CD14-positive monocyte (primary cell): ENCODE data around the gene CLASP1. TPM values are rescaled to one million over a fixed set of nuclear protein-coding genes. Genes with fewer than 3 reads are reported as not detected.
A peak's percentile ranks its signal among the peaks of the same experiment; 100 is the strongest.

Source experiments
- DNase-seq, 3 donors: peaks; one replicate each; pipeline ENCODE4 v3.0.0-alpha.2; 2011 to 2022
- H2AFZ ChIP-seq: 2 replicates; pipeline ENCODE4 v1.6.0; 2012; ENCODE audit warnings: mild to moderate bottlenecking, low read depth, low read length, inconsistent platforms; ENCODE audit not compliant: insufficient read depth, poor library complexity, severe bottlenecking
- H3K27ac ChIP-seq, 2 donors: 1 replicate in 1 of 2; 2 replicates in 1 of 2; pipeline ENCODE4 v1.5.1; 2012 to 2013; ENCODE audit warnings: low read length in 2 of 2, control low read depth in 1 of 2, inconsistent platforms in 1 of 2, low read depth in 1 of 2, mild to moderate bottlenecking in 1 of 2
- H3K27me3 ChIP-seq, 2 donors: one replicate each; pipeline versions ENCODE4 v1.6.0 to v1.6.1; 2011 to 2013; ENCODE audit warnings: low read length in 2 of 2; ENCODE audit not compliant: control insufficient read depth in 2 of 2, insufficient read depth in 2 of 2
- H3K36me3 ChIP-seq, 2 donors: replicated peaks in 1 of 2; 1 replicate in 1 of 2; 2 replicates in 1 of 2; pipeline versions ENCODE4 v1.5.1 to v1.6.1; 2012 to 2013; ENCODE audit warnings: low read length in 2 of 2, control low read depth in 1 of 2, inconsistent platforms in 1 of 2, mild to moderate bottlenecking in 1 of 2; ENCODE audit not compliant: insufficient read depth in 2 of 2, control insufficient read depth in 1 of 2
- H3K4me1 ChIP-seq, 2 donors: 1 replicate in 1 of 2; 2 replicates in 1 of 2; pipeline versions ENCODE4 v1.5.1 to v1.6.1; 2012 to 2013; ENCODE audit warnings: low read length in 2 of 2, control low read depth in 1 of 2, inconsistent platforms in 1 of 2, mild to moderate bottlenecking in 1 of 2, moderate library complexity in 1 of 2; ENCODE audit not compliant: insufficient read depth in 2 of 2, control insufficient read depth in 1 of 2
- H3K4me2 ChIP-seq: replicated peaks from 2 replicates; pipeline ENCODE3; 2012; ENCODE audit warnings: low read length, moderate library complexity, mild to moderate bottlenecking; ENCODE audit not compliant: poor library complexity, severe bottlenecking; ENCODE audit errors: extremely low read depth
- H3K4me3 ChIP-seq, 3 experiments: fragments of 200-600 bp in 1 of 3; sonication (generic) in 1 of 3; replicated peaks in 1 of 3; 1 replicate in 2 of 3; 2 replicates in 1 of 3; pipeline ENCODE4 v1.5.1; 2011 to 2013; ENCODE audit warnings: low read length in 3 of 3, mild to moderate bottlenecking in 3 of 3, control low read depth in 2 of 3, low read depth in 2 of 3, inconsistent platforms in 1 of 3, moderate library complexity in 1 of 3
- H3K79me2 ChIP-seq: 2 replicates; pipeline ENCODE4 v1.6.0; 2012; ENCODE audit warnings: mild to moderate bottlenecking, control low read depth, inconsistent platforms, low read length, moderate library complexity; ENCODE audit not compliant: insufficient read depth
- H3K9ac ChIP-seq: 2 replicates; pipeline ENCODE4 v1.6.0; 2017; ENCODE audit warnings: low read length, mild to moderate bottlenecking; ENCODE audit not compliant: insufficient read depth, poor library complexity, severe bottlenecking
- H3K9me3 ChIP-seq, 2 donors: replicated peaks in 1 of 2; 1 replicate in 1 of 2; 2 replicates in 1 of 2; pipeline versions ENCODE4 v1.5.1 to v1.6.1; 2012 to 2013; ENCODE audit warnings: low read length in 2 of 2, control low read depth in 1 of 2; ENCODE audit not compliant: control insufficient read depth in 1 of 2, insufficient read depth in 1 of 2
- H4K20me1 ChIP-seq: 2 replicates; pipeline ENCODE4 v1.6.0; 2012; ENCODE audit warnings: mild to moderate bottlenecking, low read length, control low read depth, moderate library complexity; ENCODE audit not compliant: insufficient read depth
- H3K27ac Mint-ChIP-seq, 7 donors: one replicate each; pipeline ENCODE4 v1.8.0; 2020; ENCODE audit warnings: mild to moderate bottlenecking in 7 of 7, mixed read lengths in 7 of 7, moderate library complexity in 6 of 7, inconsistent platforms in 2 of 7
- H3K27me3 Mint-ChIP-seq, 3 donors: one replicate each; pipeline ENCODE4 v1.8.0; 2021 to 2022; ENCODE audit warnings: low read depth in 3 of 3, mild to moderate bottlenecking in 3 of 3, mixed read lengths in 3 of 3, moderate library complexity in 3 of 3, inconsistent platforms in 1 of 3
- H3K36me3 Mint-ChIP-seq, 2 donors: one replicate each; pipeline ENCODE4 v1.8.0; 2020; ENCODE audit warnings: mixed read lengths in 2 of 2, inconsistent platforms in 1 of 2, mild to moderate bottlenecking in 1 of 2
- H3K4me1 Mint-ChIP-seq: one replicate; pipeline ENCODE4 v1.8.0; 2020; ENCODE audit warnings: mild to moderate bottlenecking, mixed read lengths
- H3K4me3 Mint-ChIP-seq, 2 donors: one replicate each; pipeline ENCODE4 v1.8.0; 2020; ENCODE audit warnings: mild to moderate bottlenecking in 2 of 2, mixed read lengths in 2 of 2, moderate library complexity in 1 of 2
- H3K9me3 Mint-ChIP-seq, 7 donors: one replicate each; pipeline ENCODE4 v1.8.0; 2020 to 2022; ENCODE audit warnings: mixed read lengths in 7 of 7, mild to moderate bottlenecking in 6 of 7, moderate library complexity in 6 of 7, inconsistent platforms in 2 of 7
- CTCF ChIP-seq: fragments of 200-600 bp; IDR thresholded peaks from one replicate; pipeline ENCODE4 v1.8.0; 2022; ENCODE audit warnings: antibody characterized with exemption, mild to moderate bottlenecking
- WGBS: methylation state at CpG from one replicate; pipeline ENCODE4 v1.1.5; 2013; ENCODE audit warnings: missing lambda C conversion rate; ENCODE audit not compliant: insufficient coverage; 5-methylcytosine and 5-hydroxymethylcytosine counted together
- intact Hi-C, 2 donors: fragments of 100-400 bp; cut with micrococcal nuclease; formaldehyde crosslinking; loops; one replicate each; pipeline versions ENCODE4 v1.15.0 to v1.15.1; 2023
- polyA plus RNA-seq, 3 donors: library from polyadenylated mRNA; depleted of rRNA in 1 of 3; unstranded in 2 of 3; stranded (reverse) in 1 of 3; fragments of 300-500 nt in 2 of 3; fragments of >200 nt in 1 of 3; fragmentation: Illumina TruSeq in 2 of 3; gene quantifications; 1 replicate in 2 of 3; 2 replicates in 1 of 3; pipeline ENCODE4 v1.2.3, GENCODE V29; 2012 to 2021

The CLASP1 gene
- polyA plus RNA-seq, 3 donors, result 4.8 to 8.1 (median 7.6) TPM

- H3K27ac ChIP-seq, result no peak overlapping the region
- DNase-seq, result no peak
- Mint-ChIP-seq H3K4me1 (no peaks in the 10 kb centered on the region), H3K27me3 (peaks cover 0 to 2% (median 0%) of the 10 kb centered on the region in 3 donors), H3K27ac (peak overlapping the region in 1 of 7 donors; percentile 6), H3K36me3 (peaks cover 58 to 87% of the 10 kb centered on the region in 2 donors), H3K4me3 (no peak overlapping the region), H3K9me3 (no peaks in the 10 kb centered on the region)
- no peak overlapping the region for H3K4me2 ChIP-seq
- no peaks in the 10 kb centered on the region for H4K20me1 ChIP-seq
- H3K9ac ChIP-seq, result no peak overlapping the region
- intact Hi-C loops, result no loop called here
- no peaks in the 10 kb centered on the region for H3K79me2 ChIP-seq
- peaks cover 31 to 92% of the 10 kb centered on the region in 2 donors for H3K36me3 ChIP-seq
- H3K4me3 ChIP-seq, result no peak overlapping the region
- no peaks in the 10 kb centered on the region for H3K4me1 ChIP-seq
- no peaks in the 10 kb centered on the region for H3K27me3 ChIP-seq
- no peak for TF ChIP-seq CTCF
- no peaks in the 10 kb centered on the region for H3K9me3 ChIP-seq
- WGBS, result 100% methylated on average over 3 of the region's 3 CpGs
- no peak overlapping the region for H2AFZ ChIP-seq
Measured at GRCh38 chr2:121520641-121520994, 128.6 kb downstream of the CLASP1 start.

GRCh38 chr2:121519732-121520640, 129.3 kb downstream of the CLASP1 start:
- peaks cover 57 to 88% of the 10 kb centered on the region in 2 donors for H3K36me3 Mint-ChIP-seq
- no peaks in the 10 kb centered on the region for H3K27me3 Mint-ChIP-seq
- Histone ChIP-seq H3K4me2 (no peak overlapping the region), H4K20me1 (no peaks in the 10 kb centered on the region), H3K27me3 (no peaks in the 10 kb centered on the region), H3K79me2 (no peaks in the 10 kb centered on the region), H3K36me3 (peaks cover 37 to 92% of the 10 kb centered on the region in 2 donors), H3K9me3 (no peaks in the 10 kb centered on the region), H3K4me3 (no peak overlapping the region), H3K27ac (no peak overlapping the region), H2AFZ (no peak overlapping the region), H3K4me1 (no peaks in the 10 kb centered on the region), H3K9ac (no peak overlapping the region)
- DNase-seq, result no peak
- TF ChIP-seq CTCF, result no peak
- no peaks in the 10 kb centered on the region for H3K9me3 Mint-ChIP-seq
- H3K27ac Mint-ChIP-seq, result no peak overlapping the region
- H3K4me1 Mint-ChIP-seq, result no peaks in the 10 kb centered on the region
- intact Hi-C loops, result no loop called here
- 100% methylated on average over 2 of the region's 6 CpGs for WGBS
- H3K4me3 Mint-ChIP-seq, result no peak overlapping the region
